H1 (cell line): ENCODE data around the gene SFMBT2. TPM values are rescaled to one million over a fixed set of nuclear protein-coding genes. Genes with fewer than 3 reads are reported as not detected.

Source experiments
- CREB1 ChIP-seq: IDR thresholded peaks from 2 replicates; pipeline ENCODE4 v1.6.1; 2012; ENCODE audit warnings: inconsistent platforms
- SAP30 ChIP-seq: fragments of 300-600 bp; sonication (generic); IDR thresholded peaks from 2 replicates; pipeline ENCODE4 v1.7.1; 2012; ENCODE audit warnings: low read length, moderate library complexity, mild to moderate bottlenecking, inconsistent platforms; ENCODE audit not compliant: insufficient read depth, insufficient replicate concordance
- polyA plus RNA-seq, 7 experiments: library from polyadenylated mRNA; depleted of rRNA in 3 of 7; stranded (reverse) in 5 of 7; unstranded in 2 of 7; fragments of >200 nt in 5 of 7; fragments of 200-250 nt in 2 of 7; gene quantifications; 1 replicate in 5 of 7; 2 replicates in 1 of 7; 4 replicates in 1 of 7; pipeline versions ENCODE4 v1.2.1 to v1.2.3, GENCODE V29; 2011 to 2013; ENCODE audit warnings: missing spikeins in 2 of 7, mixed read lengths in 2 of 7
- total RNA-seq: library from RNA; stranded (reverse); fragmentation: NEBNext Ultra II Directional; extraction: Animal tissue kit (Norgen Biotek cat#: 25700); gene quantifications from 2 replicates; pipeline ENCODE4 v1.2.1, GENCODE V29; 2021

The SFMBT2 gene
- total and polyA plus RNA-seq, 2 of the 8 experiments (the other 6 are each of a cell fraction or from before 2014, with no cell fraction given) = 2.9 to 11.0 TPM

DNA sequence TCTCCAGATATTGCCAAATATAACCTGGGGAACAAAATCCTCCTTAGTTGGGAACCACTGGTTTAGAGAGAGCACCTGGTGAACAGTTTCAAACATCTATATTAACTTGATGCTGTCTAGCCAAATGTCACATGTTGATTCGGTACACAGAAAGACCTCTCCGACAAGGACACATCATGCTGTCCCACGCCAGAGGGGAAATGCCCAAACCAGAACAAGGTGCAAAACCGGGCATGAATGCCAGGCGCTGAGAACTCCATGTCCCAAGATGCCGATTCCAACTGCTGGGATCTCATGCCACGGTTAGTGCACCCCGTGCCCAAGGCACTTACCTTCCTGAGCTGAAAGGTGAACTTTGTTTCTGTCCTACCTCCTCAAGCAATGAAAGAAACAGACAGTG lies 100.8 kb downstream of the SFMBT2 start (continued):
- TF ChIP-seq CREB1 = no peak
- TF ChIP-seq SAP30 = no peak
